ENCODE results near the gene PABPN1.

DNA sequence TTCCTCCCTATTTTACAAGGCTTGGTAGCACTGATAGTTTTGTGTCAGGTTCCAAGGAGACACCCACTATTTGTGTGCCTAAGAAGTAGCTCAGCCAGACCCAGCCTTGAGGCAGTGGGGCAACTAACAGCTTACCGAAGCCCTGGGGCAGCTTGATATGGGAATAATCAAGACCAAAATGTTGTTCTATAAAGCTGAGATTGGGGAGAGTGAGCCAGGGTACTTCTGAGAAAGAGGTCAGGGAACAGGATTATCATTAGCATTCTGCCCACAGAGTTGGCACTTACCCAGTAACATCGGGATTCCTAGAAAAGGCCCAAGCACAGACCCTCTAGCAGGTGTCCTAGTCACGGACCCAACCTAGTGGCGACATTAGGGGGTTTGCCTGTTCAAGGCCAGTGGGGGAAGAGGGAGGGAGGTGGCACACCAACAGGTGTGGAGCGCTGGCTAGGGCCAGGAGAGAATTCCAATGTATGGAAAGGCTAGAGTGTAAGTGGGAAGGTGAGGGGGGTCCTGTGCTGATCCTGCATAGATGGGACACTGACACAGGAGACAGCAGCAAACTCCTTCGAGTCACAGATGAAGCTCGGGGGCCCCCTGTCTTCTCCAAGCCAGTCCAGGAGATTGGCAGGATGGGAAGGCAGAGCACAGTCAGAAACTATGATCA, 23.5 kb upstream of the PABPN1 start:
- no peak for TF ChIP-seq HOXA7 (CRISPR knock-in tag; IDR thresholded peaks at IDR 0.05)
- TF ChIP-seq, protein P1, sequence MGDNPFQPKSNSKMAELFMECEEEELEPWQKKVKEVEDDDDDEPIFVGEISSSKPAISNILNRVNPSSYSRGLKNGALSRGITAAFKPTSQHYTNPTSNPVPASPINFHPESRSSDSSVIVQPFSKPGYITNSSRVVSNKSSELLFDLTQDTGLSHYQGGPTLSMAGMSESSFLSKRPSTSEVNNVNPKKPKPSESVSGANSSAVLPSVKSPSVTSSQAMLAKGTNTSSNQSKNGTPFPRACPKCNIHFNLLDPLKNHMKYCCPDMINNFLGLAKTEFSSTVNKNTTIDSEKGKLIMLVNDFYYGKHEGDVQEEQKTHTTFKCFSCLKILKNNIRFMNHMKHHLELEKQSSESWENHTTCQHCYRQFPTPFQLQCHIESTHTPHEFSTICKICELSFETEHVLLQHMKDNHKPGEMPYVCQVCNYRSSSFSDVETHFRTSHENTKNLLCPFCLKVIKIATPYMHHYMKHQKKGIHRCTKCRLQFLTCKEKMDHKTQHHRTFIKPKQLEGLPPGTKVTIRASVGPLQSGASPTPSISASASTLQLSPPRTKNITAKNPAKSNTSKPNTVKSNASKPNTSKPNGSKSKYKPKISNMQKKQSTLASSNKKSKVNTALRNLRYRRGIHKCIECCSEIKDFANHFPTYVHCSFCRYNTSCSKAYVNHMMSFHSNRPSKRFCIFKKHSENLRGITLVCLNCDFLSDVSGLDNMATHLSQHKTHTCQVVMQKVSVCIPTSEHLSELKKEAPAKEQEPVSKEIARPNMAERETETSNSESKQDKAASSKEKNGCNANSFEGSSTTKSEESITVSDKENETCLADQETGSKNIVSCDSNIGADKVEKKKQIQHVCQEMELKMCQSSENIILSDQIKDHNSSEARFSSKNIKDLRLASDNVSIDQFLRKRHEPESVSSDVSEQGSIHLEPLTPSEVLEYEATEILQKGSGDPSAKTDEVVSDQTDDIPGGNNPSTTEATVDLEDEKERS (CRISPR knock-in tag; IDR thresholded peaks at IDR 0.05) = no peak
